GM23338 (cell line): ENCODE measurements around the gene NUDCD2. TPM values are rescaled to one million over a fixed set of nuclear protein-coding genes. Genes with fewer than 3 reads are reported as not detected.

Source experiments
- ATAC-seq: fragments of 200-7000 bp; cut with Tn5 transposase; 3 replicates; pipeline ENCODE4 v1.9.1; 2020
- DNase-seq: peaks from one replicate; pipeline ENCODE4 v3.0.0-alpha.2; 2015; ENCODE audit warnings: low spot score
- H2AFZ ChIP-seq: fragments of 200-600 bp; sonication (generic); 2 replicates; pipeline ENCODE4 v1.8.0; 2016; ENCODE audit warnings: antibody characterized with exemption, mild to moderate bottlenecking, moderate library complexity
- H3F3A ChIP-seq: fragments of 200-600 bp; sonication (generic); replicated peaks from 2 replicates; pipeline ENCODE4 v1.8.0; 2017; ENCODE audit warnings: antibody characterized with exemption, mixed run types, low read depth
- H3K27ac ChIP-seq: fragments of 200-600 bp; sonication (generic); 2 replicates; pipeline ENCODE4 v1.6.1; 2016; ENCODE audit warnings: low read depth
- H3K27me3 ChIP-seq: fragments of 200-600 bp; sonication (generic); 2 replicates; pipeline ENCODE4 v1.8.0; 2016; ENCODE audit warnings: mild to moderate bottlenecking, mixed run types, moderate library complexity; ENCODE audit not compliant: insufficient read depth
- H3K36me3 ChIP-seq: fragments of 200-600 bp; sonication (generic); 2 replicates; pipeline ENCODE4 v1.8.0; 2016; ENCODE audit warnings: mild to moderate bottlenecking; ENCODE audit not compliant: insufficient read depth
- H3K4me1 ChIP-seq: fragments of 200-600 bp; sonication (generic); 2 replicates; pipeline ENCODE4 v1.8.0; 2016; ENCODE audit warnings: mild to moderate bottlenecking, moderate library complexity; ENCODE audit not compliant: insufficient read depth
- H3K4me2 ChIP-seq: fragments of 200-600 bp; sonication (generic); 2 replicates; pipeline ENCODE4 v1.7.1; 2017; ENCODE audit warnings: mixed run types
- H3K4me3 ChIP-seq: fragments of 200-600 bp; sonication (generic); 2 replicates; pipeline ENCODE4 v1.6.1; 2016; ENCODE audit warnings: mixed run types
- H3K79me2 ChIP-seq: fragments of 200-600 bp; sonication (generic); replicated peaks from 2 replicates; pipeline ENCODE4 v1.8.0; 2017; ENCODE audit warnings: mild to moderate bottlenecking; ENCODE audit not compliant: insufficient read depth
- H3K9me2 ChIP-seq: fragments of 200-600 bp; sonication (generic); 2 replicates; pipeline ENCODE4 v1.8.0; 2017; ENCODE audit not compliant: insufficient read depth
- H4K20me1 ChIP-seq: fragments of 200-600 bp; sonication (generic); replicated peaks from 2 replicates; pipeline ENCODE4 v1.8.0; 2017; ENCODE audit warnings: mild to moderate bottlenecking; ENCODE audit not compliant: insufficient read depth
- H3K27ac Mint-ChIP-seq: 2 replicates; pipeline ENCODE4 v1.8.0; 2020; ENCODE audit warnings: inconsistent platforms, mild to moderate bottlenecking, moderate library complexity, mixed read lengths
- H3K27me3 Mint-ChIP-seq: 3 replicates; pipeline ENCODE4 v1.8.0; 2022; ENCODE audit warnings: low read depth, mild to moderate bottlenecking, moderate library complexity, mixed read lengths, inconsistent platforms; ENCODE audit not compliant: insufficient read depth, poor library complexity
- H3K36me3 Mint-ChIP-seq: 3 replicates; pipeline ENCODE4 v1.8.0; 2021; ENCODE audit warnings: low read depth, mild to moderate bottlenecking, inconsistent platforms, moderate library complexity, mixed read lengths
- H3K4me1 Mint-ChIP-seq: 3 replicates; pipeline ENCODE4 v1.8.0; 2020; ENCODE audit warnings: mild to moderate bottlenecking, inconsistent platforms, mixed read lengths
- H3K4me3 Mint-ChIP-seq: 3 replicates; pipeline ENCODE4 v1.8.0; 2021; ENCODE audit warnings: moderate library complexity, mild to moderate bottlenecking, inconsistent platforms, mixed read lengths
- H3K9me3 Mint-ChIP-seq: 3 replicates; pipeline ENCODE4 v1.8.0; 2020; ENCODE audit warnings: moderate library complexity, mild to moderate bottlenecking, inconsistent platforms, mixed read lengths
- CREB1 ChIP-seq: fragments of 250-450 bp; sonication (Bioruptor Pico); IDR thresholded peaks from 2 replicates; pipeline ENCODE4 v1.5.0; 2020; ENCODE audit warnings: low read depth, mild to moderate bottlenecking, moderate library complexity
- ETS1 ChIP-seq: IDR thresholded peaks from 2 replicates; pipeline ENCODE4 v1.6.1; 2016; ENCODE audit warnings: antibody characterized with exemption
- EZH2 ChIP-seq: fragments of 200-600 bp; sonication (generic); IDR thresholded peaks from one replicate; pipeline ENCODE4 v1.8.0; 2017; ENCODE audit warnings: antibody characterized with exemption, mild to moderate bottlenecking, low read depth; ENCODE audit not compliant: unreplicated experiment
- EZH2phosphoT487 ChIP-seq: fragments of 200-600 bp; sonication (generic); IDR thresholded peaks from one replicate; pipeline ENCODE4 v1.8.1; 2018; ENCODE audit warnings: antibody characterized with exemption; ENCODE audit not compliant: unreplicated experiment
- JUNB ChIP-seq: IDR thresholded peaks from one replicate; pipeline ENCODE4 v1.6.1; 2016; ENCODE audit warnings: antibody characterized with exemption; ENCODE audit not compliant: unreplicated experiment
- NANOG ChIP-seq: IDR thresholded peaks from 2 replicates; pipeline ENCODE4 v1.6.1; 2016; ENCODE audit warnings: antibody characterized with exemption, borderline replicate concordance
- POLR2AphosphoS5 ChIP-seq: IDR thresholded peaks from 2 replicates; pipeline ENCODE4 v1.6.1; 2016; ENCODE audit warnings: antibody characterized with exemption, low read depth
- REST ChIP-seq: IDR thresholded peaks from one replicate; pipeline ENCODE4 v1.6.1; 2018; ENCODE audit warnings: antibody characterized with exemption; ENCODE audit not compliant: unreplicated experiment
- STAT1 ChIP-seq: IDR thresholded peaks from one replicate; pipeline ENCODE4 v1.6.1; 2016; ENCODE audit warnings: antibody characterized with exemption; ENCODE audit not compliant: unreplicated experiment
- ZNF331 ChIP-seq: fragments of 250-450 bp; sonication (Bioruptor Pico); IDR thresholded peaks from 2 replicates; pipeline ENCODE4 v1.5.0; 2020; ENCODE audit warnings: low read depth, mild to moderate bottlenecking, moderate library complexity
- polyA plus RNA-seq: library from polyadenylated mRNA; unstranded; fragments of >200 nt; fragmentation: Nextera tagmentation; extraction: Ambion mirVana; gene quantifications from 2 replicates; pipeline ENCODE4 v1.2.1, GENCODE V29; 2016
- total RNA-seq: library from RNA; depleted of rRNA; stranded (reverse); fragments of >200 nt; shearing (Covaris generic); gene quantifications from 2 replicates; pipeline ENCODE4 v1.2.3, GENCODE V29; 2014
- TF ChIP-seq, protein P1 (sequence below), 2 experiments: fragments of 200-600 bp in 1 of 2; sonication (generic) in 1 of 2; conservative IDR thresholded peaks; 2 replicates each; pipeline versions ENCODE4 v1.5.1 to v1.6.1; 2016 to 2017; ENCODE audit warnings: antibody characterized with exemption in 2 of 2, low read depth in 2 of 2, mild to moderate bottlenecking in 2 of 2, moderate library complexity in 1 of 2

The NUDCD2 gene
- total and polyA plus RNA-seq, 2 experiments from 2014 or later: 23.2 to 123 TPM

GRCh38 chr5:163447875-163448274 lies 12.0 kb downstream of the NUDCD2 start:
- Histone ChIP-seq H3F3A (peaks cover 4% of the 10 kb centered on the region; the same call in 1 of the 2 replicates), H3K9me2 (no peaks in the 10 kb centered on the region), H2AFZ (no peak overlapping the region), H3K79me2 (0 out of 2 replicates have a peak, but pooled peaks cover 4% of the 10 kb centered on the region), H3K36me3 (peaks cover 31% of the 10 kb centered on the region), H3K4me3 (no peak overlapping the region), H4K20me1 (no peaks in the 10 kb centered on the region), H3K27ac (no peak overlapping the region), H3K27me3 (no peaks in the 10 kb centered on the region), H3K4me1 (no peaks in the 10 kb centered on the region), H3K4me2 (no peak overlapping the region)
- Mint-ChIP-seq H3K36me3 (peaks cover 73% of the 10 kb centered on the region), H3K9me3 (no peaks in the 10 kb centered on the region), H3K4me3 (no peak overlapping the region), H3K27ac (peak overlapping the region; percentile 69; the same call in 1 of the 2 replicates), H3K27me3 (no peaks in the 10 kb centered on the region), H3K4me1 (peaks cover 2% of the 10 kb centered on the region; the same call in 1 of the 3 replicates)
- TF ChIP-seq POLR2AphosphoS5 (peak; percentile 27; the same call in 1 of the 2 replicates), CREB1 (CRISPR knock-in tag) (no peak)
- DNase-seq (no peak), ATAC-seq (no peak; the same call in 2 of the 3 replicates)

GRCh38 chr5:163447191-163447590 lies 12.7 kb downstream of the NUDCD2 start:
- peaks cover 38% of the 10 kb centered on the region for H3K36me3 ChIP-seq
- H2AFZ ChIP-seq: no peak overlapping the region
- H3K27me3 ChIP-seq: no peaks in the 10 kb centered on the region
- H3K27ac ChIP-seq: no peak overlapping the region
- DNase-seq: no peak
- Mint-ChIP-seq H3K27me3 (no peaks in the 10 kb centered on the region), H3K9me3 (no peaks in the 10 kb centered on the region), H3K27ac (no peak overlapping the region), H3K36me3 (peaks cover 75% of the 10 kb centered on the region), H3K4me1 (peaks cover 2% of the 10 kb centered on the region; the same call in 1 of the 3 replicates), H3K4me3 (no peak overlapping the region)
- no peak overlapping the region for H3K4me3 ChIP-seq
- peaks cover 10% of the 10 kb centered on the region; the same call in 1 of the 2 replicates for H3K79me2 ChIP-seq
- H3F3A ChIP-seq: peaks cover 4% of the 10 kb centered on the region; the same call in 1 of the 2 replicates
- H3K9me2 ChIP-seq: no peaks in the 10 kb centered on the region
- no peak overlapping the region for H3K4me2 ChIP-seq
- H4K20me1 ChIP-seq: peaks cover 6% of the 10 kb centered on the region; the same call in 1 of the 2 replicates
- peak; percentile 25; the same call in 2 of the 3 replicates for ATAC-seq
- no peaks in the 10 kb centered on the region for H3K4me1 ChIP-seq
- TF ChIP-seq EZH2phosphoT487 (no peak), EZH2 (no peak), REST (no peak), STAT1 (no peak), CREB1 (CRISPR knock-in tag) (no peak), POLR2AphosphoS5 (no peak), NANOG (no peak), JUNB (no peak), ZNF331 (CRISPR knock-in tag) (no peak), ETS1 (no peak)
- TF ChIP-seq, protein P1, sequence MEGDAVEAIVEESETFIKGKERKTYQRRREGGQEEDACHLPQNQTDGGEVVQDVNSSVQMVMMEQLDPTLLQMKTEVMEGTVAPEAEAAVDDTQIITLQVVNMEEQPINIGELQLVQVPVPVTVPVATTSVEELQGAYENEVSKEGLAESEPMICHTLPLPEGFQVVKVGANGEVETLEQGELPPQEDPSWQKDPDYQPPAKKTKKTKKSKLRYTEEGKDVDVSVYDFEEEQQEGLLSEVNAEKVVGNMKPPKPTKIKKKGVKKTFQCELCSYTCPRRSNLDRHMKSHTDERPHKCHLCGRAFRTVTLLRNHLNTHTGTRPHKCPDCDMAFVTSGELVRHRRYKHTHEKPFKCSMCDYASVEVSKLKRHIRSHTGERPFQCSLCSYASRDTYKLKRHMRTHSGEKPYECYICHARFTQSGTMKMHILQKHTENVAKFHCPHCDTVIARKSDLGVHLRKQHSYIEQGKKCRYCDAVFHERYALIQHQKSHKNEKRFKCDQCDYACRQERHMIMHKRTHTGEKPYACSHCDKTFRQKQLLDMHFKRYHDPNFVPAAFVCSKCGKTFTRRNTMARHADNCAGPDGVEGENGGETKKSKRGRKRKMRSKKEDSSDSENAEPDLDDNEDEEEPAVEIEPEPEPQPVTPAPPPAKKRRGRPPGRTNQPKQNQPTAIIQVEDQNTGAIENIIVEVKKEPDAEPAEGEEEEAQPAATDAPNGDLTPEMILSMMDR (conservative IDR thresholded peaks at IDR 0.05; ENCODE audit: low read depth in 2 of 2): no peak
